HG03097 (cell line): ENCODE results near the gene JAM3.
"Not testable (repeated sequence)": the region's sequence is repeated elsewhere in the genome, so short reads cannot be mapped to it uniquely, and the experiment has no call there.

ENCODE experiments used
- ATAC-seq: cut with Tn5 transposase; IDR thresholded peaks from one replicate; pipeline ENCODE4 v1.9.1; 2021; ENCODE audit not compliant: unreplicated experiment, low FRiP score

The JAM3 gene

DNA sequence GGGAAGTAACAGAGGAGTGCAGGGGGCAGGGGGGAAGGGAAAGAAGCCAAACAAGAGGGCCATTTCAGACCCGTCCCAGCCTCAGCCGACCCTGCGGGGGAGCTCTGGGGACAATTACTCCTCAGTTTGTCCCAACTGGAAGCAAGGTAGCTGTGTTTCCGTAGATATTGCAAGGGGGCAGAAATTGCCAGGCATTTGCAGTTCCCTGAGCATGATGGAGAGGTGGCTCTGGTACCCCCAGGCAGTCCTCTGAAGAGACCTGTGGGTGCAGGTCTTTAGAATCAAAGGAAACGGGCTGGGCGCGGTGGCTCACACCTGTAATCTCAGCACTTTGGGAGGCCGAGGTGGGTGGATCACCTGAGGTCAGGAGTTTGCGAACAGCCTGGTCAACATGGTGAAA is 13.8 kb upstream of the JAM3 start:
- no peak for ATAC-seq

DNA sequence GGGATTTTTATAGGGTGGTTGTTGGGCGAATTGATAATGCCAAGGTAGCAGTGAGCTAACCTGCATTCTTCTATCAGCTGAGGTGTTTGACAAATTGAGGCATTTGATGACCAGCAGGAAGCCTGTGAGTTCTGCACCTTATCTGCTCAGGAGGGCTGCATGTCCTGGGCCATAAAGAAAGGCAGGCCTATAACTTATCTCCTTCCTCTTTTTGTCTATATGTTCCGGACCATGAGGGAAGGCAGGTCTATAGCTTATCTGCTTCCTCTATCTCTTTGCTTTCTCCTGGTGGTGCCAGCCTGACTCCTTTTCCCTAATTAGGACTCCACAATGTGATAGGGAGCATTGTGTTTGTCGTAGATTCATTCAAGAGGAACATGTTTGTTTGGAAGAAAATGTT is 8.6 kb upstream of the JAM3 start:
- no peak for ATAC-seq

- no peak for ATAC-seq
Observed at GRCh38 chr11:134062265-134063123, 6.4 kb upstream of the JAM3 start.

- no peak for ATAC-seq
Observed at GRCh38 chr11:134063124-134063495, 5.8 kb upstream of the JAM3 start.

DNA sequence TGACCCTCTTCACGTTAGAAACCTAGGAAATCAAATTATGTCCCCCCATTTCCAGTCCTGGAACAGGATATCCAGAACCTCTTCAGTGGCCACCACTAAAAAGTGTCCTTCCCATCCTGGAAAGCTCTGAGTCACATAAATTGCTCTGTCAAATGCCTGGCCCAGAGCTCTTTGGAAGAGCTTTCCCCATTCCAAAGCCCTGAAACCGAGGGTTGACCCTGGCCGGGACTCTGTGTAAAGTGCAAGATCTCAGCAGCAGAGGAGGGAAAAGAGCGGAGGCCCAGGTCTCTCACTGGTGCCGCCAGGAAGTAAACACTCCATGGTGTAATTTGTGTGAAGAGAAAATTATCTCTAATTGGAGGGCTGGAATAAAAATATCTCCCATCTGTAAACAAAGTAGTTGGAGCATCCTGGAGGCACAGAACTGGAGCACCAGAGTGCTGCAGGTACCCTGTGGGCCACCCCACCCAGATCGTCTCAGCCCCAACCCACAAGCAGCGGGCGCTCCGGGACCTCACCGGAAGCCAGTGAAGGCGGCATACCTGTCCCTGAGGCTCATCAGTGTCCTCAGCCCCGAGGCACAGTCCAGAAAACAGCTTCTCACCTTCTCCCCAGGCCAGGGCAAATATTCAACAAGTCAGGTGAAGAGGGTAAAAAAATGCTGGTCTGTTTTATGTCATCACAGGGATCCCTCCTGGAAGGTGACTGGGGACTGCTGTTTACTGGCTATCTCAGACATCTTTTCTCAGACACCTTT is 4.7 kb upstream of the JAM3 start:
- no peak for ATAC-seq

DNA sequence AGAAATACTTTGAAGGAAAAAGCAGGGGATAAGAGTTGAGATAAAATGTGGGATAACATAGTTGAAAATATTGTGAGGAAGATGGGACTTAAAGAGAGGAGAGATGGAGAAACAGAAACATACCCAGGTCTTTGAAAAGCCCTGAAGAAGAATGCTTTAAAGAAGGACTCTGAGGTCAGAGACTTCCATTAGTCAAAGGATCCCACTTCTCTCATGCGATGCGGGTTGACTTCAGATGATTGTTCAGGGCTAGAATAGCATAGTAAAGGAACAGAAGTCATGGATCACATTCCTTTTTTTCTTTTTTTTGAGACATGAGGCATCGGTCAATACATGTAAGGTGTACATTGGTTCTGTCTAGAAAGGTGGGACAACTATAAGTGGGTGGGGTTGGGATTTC is 3.5 kb upstream of the JAM3 start:
- ATAC-seq: no peak

DNA sequence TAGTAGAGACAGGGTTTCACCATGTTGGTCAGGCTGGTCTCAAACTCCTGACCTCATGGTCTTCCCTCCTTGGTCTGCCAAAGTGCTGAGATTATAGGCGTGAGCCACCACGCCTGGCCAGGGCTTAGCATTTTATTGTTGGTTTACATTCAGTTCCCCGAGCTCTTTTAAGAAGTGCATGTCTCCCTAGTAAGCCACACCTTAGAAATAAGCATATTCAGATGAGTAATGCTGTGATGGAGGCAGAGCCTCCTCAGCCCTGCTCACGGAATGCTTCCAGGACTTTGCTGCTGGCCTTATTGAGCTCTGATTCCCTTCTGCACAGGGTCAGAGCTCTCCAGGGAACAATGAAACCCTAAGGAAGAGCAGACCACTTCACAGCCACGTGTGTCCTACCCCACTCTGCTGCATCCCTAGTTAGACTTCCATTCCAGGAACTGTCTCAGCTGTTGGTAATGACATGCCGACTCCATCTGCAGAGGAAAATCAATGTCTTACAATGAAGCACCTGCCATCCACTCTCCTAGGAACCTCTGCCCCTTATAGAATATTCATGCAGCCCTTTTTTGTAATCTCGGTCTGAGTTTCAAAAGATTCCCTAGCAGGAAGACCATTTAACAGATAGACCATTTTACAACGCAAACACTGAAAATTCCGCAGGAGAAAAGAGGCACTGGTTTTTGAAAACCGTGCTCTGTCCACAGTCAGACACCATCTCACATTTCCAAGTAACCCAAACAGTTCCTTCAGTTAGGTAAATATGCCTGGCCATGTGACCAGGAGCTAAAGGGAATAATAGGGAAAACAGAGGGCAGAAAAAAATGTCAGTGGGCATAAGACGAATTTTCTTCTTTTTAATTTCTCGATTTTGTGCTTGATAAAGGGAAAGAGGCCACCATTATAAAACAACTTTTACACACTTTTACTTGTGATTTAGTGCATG is 1.7 kb upstream of the JAM3 start:
- ATAC-seq: no peak

DNA sequence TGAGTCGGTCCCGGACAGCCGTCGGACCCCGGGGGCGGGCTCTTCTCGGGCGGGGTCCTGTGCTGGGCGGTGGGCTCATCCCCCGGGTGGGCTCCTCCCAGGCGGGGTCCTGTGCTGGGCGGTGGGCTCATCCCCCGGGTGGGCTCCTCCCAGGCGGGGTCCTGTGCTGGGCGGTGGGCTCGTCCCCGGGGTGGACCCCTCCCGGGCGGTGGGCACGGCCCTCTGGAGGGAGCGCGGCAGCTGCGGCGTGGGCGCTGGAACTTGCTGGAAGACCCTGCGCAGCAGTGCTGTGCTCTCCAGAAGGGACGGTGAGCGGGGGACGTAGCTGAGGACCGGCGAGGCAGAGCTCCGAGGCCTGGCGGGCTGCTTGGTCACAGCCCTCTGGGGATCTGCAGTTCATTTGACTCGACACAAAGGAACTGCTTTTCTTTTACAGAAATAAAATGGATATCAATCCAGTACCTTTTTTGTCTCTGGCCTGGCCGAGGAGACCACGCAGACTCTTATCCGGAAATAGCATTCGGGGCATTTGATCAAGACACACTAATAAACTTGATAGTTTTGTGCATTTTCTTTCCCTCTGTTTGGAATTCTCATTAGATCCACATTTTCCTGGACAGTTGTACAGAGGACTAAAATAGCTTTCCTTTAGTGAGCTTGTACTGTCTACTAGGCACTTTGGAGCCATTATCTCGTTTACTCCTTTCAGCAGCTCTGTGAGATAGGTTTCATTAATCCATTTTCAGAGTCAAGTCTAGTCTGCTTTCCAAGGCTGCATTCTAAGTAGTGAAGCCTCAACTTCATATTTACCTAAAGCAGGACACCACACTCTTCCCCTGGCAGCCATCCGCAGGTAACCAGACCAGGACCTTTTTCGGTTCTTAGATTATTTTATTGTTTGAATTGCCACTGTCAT is 812 bp downstream of the JAM3 start:
- ATAC-seq: no peak

DNA sequence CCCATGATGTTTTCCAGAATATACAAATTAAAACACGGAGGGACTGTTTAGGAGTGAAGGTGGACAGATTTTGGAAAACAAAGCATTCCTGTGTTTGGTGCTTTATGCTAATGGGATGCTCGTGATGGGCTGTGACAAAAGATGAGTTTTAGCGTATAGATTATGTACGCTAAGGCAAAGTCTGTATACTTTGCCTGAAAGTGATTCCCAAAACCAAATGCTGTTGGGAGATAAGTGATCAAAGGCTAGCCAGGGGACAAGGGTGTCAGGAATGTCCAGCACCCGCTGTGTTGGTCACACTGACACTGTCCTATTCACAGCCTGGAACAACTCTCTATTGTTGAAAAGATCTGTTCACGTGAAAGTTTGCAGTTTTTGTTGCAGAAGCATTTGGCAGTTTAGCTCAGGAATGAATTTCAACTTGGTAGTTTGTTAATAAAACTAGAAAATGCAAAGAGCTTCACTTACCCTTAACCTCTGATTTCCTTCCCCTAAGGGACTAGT is 1.5 kb downstream of the JAM3 start:
- no peak for ATAC-seq

DNA sequence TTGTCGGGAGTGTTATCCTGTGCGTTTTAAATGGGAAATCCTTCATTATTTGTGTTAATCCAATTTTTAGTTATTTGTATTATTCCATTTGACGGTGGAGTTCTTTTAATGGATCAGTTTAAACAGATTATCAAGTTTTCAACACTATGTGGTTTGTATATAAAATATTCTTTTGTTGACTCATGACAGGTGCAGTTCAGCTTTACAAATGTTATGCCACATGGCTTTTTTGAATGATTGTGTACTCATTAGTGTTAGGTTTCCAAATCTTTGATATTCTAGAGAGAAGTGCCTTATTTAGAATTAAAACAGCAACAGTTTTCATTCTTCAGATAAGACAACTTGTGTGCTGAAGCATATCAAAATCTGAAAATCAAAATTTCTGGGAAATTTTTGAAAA is 2.4 kb downstream of the JAM3 start:
- ATAC-seq: no peak

DNA sequence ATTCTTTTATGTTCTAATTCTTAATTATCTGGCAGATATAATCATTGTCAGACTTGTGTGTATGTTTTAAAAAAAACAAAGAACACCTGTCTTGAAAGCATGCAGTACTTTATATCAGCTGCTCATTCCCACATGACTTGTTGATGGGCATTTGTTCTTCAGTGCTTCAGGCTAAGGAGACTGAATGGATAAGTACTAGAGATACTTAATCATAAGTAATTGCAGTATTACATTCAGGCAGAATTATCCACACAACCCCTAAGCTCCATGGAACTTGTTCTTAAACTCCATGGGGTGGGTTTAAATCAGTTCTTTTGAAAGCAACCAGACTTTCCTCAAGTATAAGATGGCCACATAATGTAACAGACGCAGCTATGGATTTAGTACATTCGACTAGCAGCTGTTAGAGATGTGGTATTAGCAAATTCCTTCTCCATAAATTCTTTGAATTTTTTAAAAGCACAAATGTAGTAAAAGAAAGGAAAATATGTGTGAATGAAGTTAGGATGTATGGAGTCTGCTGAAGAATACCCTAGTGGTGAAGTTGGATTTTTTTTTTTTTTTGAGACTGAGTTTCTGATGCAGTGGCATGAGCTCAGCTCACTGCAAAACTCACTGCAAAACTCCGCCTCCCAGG is 3.0 kb downstream of the JAM3 start:
- no peak for ATAC-seq

- ATAC-seq: no peak
Observed at GRCh38 chr11:134072844-134073243, 4.0 kb downstream of the JAM3 start.

- ATAC-seq: no peak
Observed at GRCh38 chr11:134074346-134074745, 5.5 kb downstream of the JAM3 start.

DNA sequence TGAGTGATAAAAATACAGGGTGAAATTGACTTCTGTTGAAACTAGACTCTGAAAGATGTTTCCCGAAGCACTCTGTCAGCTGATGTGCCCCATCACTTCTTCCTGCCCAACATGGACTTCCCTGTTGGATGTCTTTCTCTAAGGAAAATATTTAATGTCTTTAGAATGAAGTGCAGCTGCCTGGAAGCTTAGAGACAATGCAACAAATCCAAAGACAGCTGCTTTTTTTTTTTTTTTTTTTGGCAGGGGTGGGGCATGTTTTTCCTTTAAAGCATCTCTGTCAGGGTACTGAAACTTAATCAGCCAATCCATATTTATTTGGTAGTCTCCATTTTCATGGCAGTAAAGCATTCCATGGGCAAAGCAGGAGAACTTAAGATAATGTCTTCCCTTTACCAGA is 5.9 kb downstream of the JAM3 start:
- ATAC-seq: no peak

- ATAC-seq: no peak
Observed at GRCh38 chr11:134079317-134079716, 10.4 kb downstream of the JAM3 start.

- ATAC-seq: not testable (repeated sequence)
Observed at GRCh38 chr11:134081258-134081657, 12.4 kb downstream of the JAM3 start.

- no peak for ATAC-seq
Observed at GRCh38 chr11:134082990-134083389, 14.1 kb downstream of the JAM3 start.

GRCh38 chr11:134086376-134086775 is 17.5 kb downstream of the JAM3 start:
- no peak for ATAC-seq

DNA sequence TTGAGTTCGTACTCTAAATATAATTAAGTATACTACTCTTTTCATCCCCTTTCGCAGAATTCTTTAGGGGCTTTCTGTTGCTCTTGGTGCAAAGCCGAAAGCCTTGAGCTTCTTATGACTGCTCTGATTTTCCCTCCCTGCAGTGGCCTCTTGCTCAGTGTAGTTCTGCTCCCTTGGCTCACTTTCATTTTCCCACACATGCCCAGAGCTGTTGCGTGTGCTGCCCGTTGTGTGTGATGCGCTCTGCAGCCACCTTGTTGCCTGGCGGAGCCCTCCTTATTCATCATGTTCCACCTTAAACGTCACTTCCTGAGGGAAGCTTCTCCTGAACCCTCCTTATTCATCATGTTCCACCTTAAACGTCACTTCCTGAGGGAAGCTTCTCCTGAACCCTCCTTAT is 23.1 kb downstream of the JAM3 start:
- not testable (repeated sequence) for ATAC-seq
